GM21717 (cell line): Measurements from ENCODE around the gene SPECC1.
"Not testable (repeated sequence)": the region's sequence is repeated elsewhere in the genome, so short reads cannot be mapped to it uniquely, and the experiment has no call there.

Source experiments
- ATAC-seq: cut with Tn5 transposase; IDR thresholded peaks from one replicate; pipeline ENCODE4 v1.9.1; 2021; ENCODE audit warnings: mild to moderate bottlenecking, moderate library complexity; ENCODE audit not compliant: unreplicated experiment

Gene SPECC1

GRCh38 chr17:20225162-20226115, 216.3 kb downstream of the SPECC1 start:
- ATAC-seq: no peak

- ATAC-seq: no peak
Observed at GRCh38 chr17:20226814-20227482, 217.8 kb downstream of the SPECC1 start.

- ATAC-seq: not testable (repeated sequence)
Observed at GRCh38 chr17:20227720-20228370, 218.7 kb downstream of the SPECC1 start.

GRCh38 chr17:20228410-20228809, 219.3 kb downstream of the SPECC1 start:
- ATAC-seq: no peak

- ATAC-seq: no peak
Observed at GRCh38 chr17:20228860-20229259, 219.7 kb downstream of the SPECC1 start.

- ATAC-seq: no peak
Observed at GRCh38 chr17:20230924-20231323, 221.8 kb downstream of the SPECC1 start.

GRCh38 chr17:20232611-20233010, 223.5 kb downstream of the SPECC1 start:
- ATAC-seq: no peak

- ATAC-seq: no peak
Observed at GRCh38 chr17:20234276-20234675, 225.1 kb downstream of the SPECC1 start.

GRCh38 chr17:20235747-20236146, 226.6 kb downstream of the SPECC1 start:
- ATAC-seq: no peak

GRCh38 chr17:20236578-20237227, 227.5 kb downstream of the SPECC1 start:
- no peak for ATAC-seq

- not testable (repeated sequence) for ATAC-seq
Observed at GRCh38 chr17:20239776-20240175, 230.6 kb downstream of the SPECC1 start.

- ATAC-seq: no peak
Observed at GRCh38 chr17:20241855-20242254, 232.7 kb downstream of the SPECC1 start.

GRCh38 chr17:20242271-20242670, 233.1 kb downstream of the SPECC1 start:
- ATAC-seq: no peak

- ATAC-seq: no peak
Observed at GRCh38 chr17:20243524-20243923, 234.4 kb downstream of the SPECC1 start.

GRCh38 chr17:20244671-20245070, 235.5 kb downstream of the SPECC1 start:
- ATAC-seq: no peak

- no peak for ATAC-seq
Observed at GRCh38 chr17:20246692-20247091, 237.5 kb downstream of the SPECC1 start.

- ATAC-seq: no peak
Observed at GRCh38 chr17:20253323-20253722, 244.2 kb downstream of the SPECC1 start.

GRCh38 chr17:20254541-20254940, 245.4 kb downstream of the SPECC1 start:
- no peak for ATAC-seq

- ATAC-seq: no peak
Observed at GRCh38 chr17:20256144-20256543, 247.0 kb downstream of the SPECC1 start.

- no peak for ATAC-seq
Observed at GRCh38 chr17:20257008-20257407, 247.8 kb downstream of the SPECC1 start.

GRCh38 chr17:20257798-20258197, 248.6 kb downstream of the SPECC1 start:
- no peak for ATAC-seq
